Prostate gland (tissue), 2 donors: ENCODE measurements around the gene TIE1. TPM values are rescaled to one million over a fixed set of nuclear protein-coding genes. Genes with fewer than 3 reads are reported as not detected.

Experiments used
- DNase-seq: peaks from one replicate; pipeline ENCODE4 v3.0.0-alpha.2; 2019; ENCODE audit warnings: low spot score
- H3K27ac ChIP-seq, 2 donors: fragments of 200-600 bp; sonication (generic); 2 replicates each; pipeline ENCODE4 v1.5.1; 2017 to 2019
- H3K27me3 ChIP-seq: fragments of 200-600 bp; sonication (generic); replicated peaks from 2 replicates; pipeline ENCODE4 v1.5.1; 2019; ENCODE audit not compliant: insufficient read depth
- H3K36me3 ChIP-seq, 2 donors: fragments of 200-600 bp; sonication (generic); 1 replicate in 1 of 2; 2 replicates in 1 of 2; pipeline versions ENCODE4 v1.5.1 to v1.8.1; 2017 to 2019
- H3K4me1 ChIP-seq: fragments of 200-600 bp; sonication (generic); replicated peaks from 2 replicates; pipeline ENCODE4 v1.5.1; 2019
- H3K4me3 ChIP-seq, 2 donors: fragments of 200-600 bp; sonication (generic); 2 replicates each; pipeline ENCODE4 v1.5.1; 2017 to 2019
- H3K9me3 ChIP-seq: fragments of 200-600 bp; sonication (generic); 2 replicates; pipeline ENCODE4 v1.5.1; 2017
- POLR2A ChIP-seq: fragments of 450-650 bp; IDR thresholded peaks from one replicate; pipeline ENCODE4 v1.6.1; 2016; ENCODE audit warnings: antibody characterized with exemption, mild to moderate bottlenecking
- POLR2AphosphoS5 ChIP-seq: sonication (generic); formaldehyde crosslinking; IDR thresholded peaks from one replicate; pipeline ENCODE4 v1.6.1; 2017; ENCODE audit warnings: antibody characterized with exemption
- WGBS: methylation state at CpG from one replicate; pipeline ENCODE4 v1.1.5; 2018; 5-methylcytosine and 5-hydroxymethylcytosine counted together
- intact Hi-C: fragments of 100-400 bp; cut with DNase I; formaldehyde crosslinking; loops from one replicate; pipeline ENCODE4 v1.14.2; 2022
- total RNA-seq, 2 donors: library from RNA; depleted of rRNA; stranded (reverse); fragments of >200 nt; gene quantifications; one replicate each; pipeline ENCODE4 v1.1.0, GENCODE V29; 2016
- TF ChIP-seq, protein P1 (sequence below), 4 experiments: fragments of 200-600 bp in 2 of 4; fragments of 450-650 bp in 2 of 4; sonication (generic) in 2 of 4; IDR thresholded peaks; 1 replicate in 3 of 4; 2 replicates in 1 of 4; pipeline ENCODE4 v1.5.1; 2016 to 2019; ENCODE audit warnings: antibody characterized with exemption in 4 of 4, mild to moderate bottlenecking in 2 of 4, moderate library complexity in 2 of 4

Gene TIE1
- total RNA-seq, 2 donors from 2014 or later, result 18.7 to 21.7 TPM

DNA sequence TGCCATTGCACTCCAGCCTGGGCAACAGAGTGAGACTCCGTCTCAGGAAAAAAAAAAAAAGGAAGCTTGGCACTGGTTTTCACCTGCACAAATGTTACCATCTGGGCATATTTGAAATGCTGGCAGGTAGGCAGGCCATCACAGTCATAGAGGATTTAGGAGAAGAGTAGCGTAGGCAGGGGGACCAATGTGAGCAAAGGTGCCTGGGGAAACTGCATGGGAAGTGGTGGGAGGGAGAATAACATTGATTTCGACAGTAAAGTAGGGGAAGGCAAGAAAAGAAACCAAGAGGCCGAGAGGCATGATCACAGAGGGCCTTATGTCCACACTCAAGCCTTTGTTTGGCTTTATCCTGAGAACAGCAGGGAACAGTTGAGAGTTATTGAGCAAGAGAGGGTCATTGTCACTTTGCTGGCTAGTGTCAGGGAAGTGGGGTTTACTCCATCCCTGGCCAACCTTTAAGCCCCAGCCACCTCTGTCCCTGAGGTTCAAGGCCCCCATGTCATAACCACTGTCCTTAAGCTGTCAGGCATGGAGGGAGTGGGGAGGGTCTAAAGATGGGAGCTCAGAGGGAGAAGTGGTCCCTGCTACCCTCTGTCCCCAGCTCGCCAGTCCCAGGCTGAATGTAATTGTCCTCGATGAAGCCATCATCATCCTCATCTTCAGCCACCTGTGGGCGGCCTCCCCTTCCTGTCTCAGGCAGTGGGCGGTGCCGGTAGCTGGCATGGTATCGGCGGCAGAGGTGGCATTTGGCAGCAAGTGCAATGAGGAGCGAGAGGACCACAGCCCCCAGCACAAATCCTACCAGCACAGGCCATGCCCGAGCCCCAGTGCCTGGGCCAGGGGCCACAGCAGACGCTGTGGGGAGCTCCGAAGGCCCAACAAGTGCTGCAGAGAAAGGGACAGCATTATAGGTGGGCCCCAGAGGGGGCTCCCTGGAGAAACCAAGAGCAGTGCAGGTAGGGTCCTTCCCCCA is 18.3 kb upstream of the TIE1 start:
- no peak overlapping the region for H3K4me3 ChIP-seq
- 86% methylated on average over 15 of the region's 15 CpGs for WGBS
- no peaks in the 10 kb centered on the region for H3K36me3 ChIP-seq
- H3K4me1 ChIP-seq, result no peaks in the 10 kb centered on the region
- H3K27ac ChIP-seq, result no peak overlapping the region
- DNase-seq, result no peak
- intact Hi-C loops, result no loop called here
- no peaks in the 10 kb centered on the region for H3K9me3 ChIP-seq
- TF ChIP-seq, protein P1, sequence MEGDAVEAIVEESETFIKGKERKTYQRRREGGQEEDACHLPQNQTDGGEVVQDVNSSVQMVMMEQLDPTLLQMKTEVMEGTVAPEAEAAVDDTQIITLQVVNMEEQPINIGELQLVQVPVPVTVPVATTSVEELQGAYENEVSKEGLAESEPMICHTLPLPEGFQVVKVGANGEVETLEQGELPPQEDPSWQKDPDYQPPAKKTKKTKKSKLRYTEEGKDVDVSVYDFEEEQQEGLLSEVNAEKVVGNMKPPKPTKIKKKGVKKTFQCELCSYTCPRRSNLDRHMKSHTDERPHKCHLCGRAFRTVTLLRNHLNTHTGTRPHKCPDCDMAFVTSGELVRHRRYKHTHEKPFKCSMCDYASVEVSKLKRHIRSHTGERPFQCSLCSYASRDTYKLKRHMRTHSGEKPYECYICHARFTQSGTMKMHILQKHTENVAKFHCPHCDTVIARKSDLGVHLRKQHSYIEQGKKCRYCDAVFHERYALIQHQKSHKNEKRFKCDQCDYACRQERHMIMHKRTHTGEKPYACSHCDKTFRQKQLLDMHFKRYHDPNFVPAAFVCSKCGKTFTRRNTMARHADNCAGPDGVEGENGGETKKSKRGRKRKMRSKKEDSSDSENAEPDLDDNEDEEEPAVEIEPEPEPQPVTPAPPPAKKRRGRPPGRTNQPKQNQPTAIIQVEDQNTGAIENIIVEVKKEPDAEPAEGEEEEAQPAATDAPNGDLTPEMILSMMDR (IDR thresholded peaks at IDR 0.05), result no peak
- TF ChIP-seq POLR2AphosphoS5 (no peak), POLR2A (no peak)
- no peaks in the 10 kb centered on the region for H3K27me3 ChIP-seq

DNA sequence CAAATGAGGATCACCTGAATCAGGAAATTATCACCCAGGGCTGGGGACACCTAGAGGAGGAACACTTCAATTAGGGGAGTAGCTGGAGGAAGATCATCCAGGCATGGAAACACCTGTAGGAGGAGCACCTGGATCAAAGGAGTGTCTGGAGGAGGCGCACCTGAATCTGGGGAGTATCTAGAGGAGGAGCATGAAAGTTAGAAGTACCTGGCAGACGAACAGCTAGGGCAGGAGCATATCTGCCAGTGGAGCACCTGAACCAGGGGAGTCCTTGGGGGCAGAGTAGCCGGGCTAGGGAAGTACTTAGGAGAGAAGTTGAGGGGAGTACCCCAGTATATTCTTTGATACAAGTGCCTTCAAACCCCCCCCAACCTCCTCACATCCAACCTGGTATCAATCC is 16.7 kb upstream of the TIE1 start:
- H3K9me3 ChIP-seq, result no peaks in the 10 kb centered on the region
- no peak overlapping the region for H3K27ac ChIP-seq
- H3K36me3 ChIP-seq, result no peaks in the 10 kb centered on the region
- no peak overlapping the region for H3K4me3 ChIP-seq
- intact Hi-C loops, result no loop called here
- WGBS, result 95% methylated on average over 3 of the region's 3 CpGs
- no peaks in the 10 kb centered on the region for H3K4me1 ChIP-seq
- H3K27me3 ChIP-seq, result no peaks in the 10 kb centered on the region
- no peak for DNase-seq
- TF ChIP-seq POLR2A (no peak), POLR2AphosphoS5 (no peak)
- TF ChIP-seq, protein P1 (IDR thresholded peaks at IDR 0.05), result no peak

DNA sequence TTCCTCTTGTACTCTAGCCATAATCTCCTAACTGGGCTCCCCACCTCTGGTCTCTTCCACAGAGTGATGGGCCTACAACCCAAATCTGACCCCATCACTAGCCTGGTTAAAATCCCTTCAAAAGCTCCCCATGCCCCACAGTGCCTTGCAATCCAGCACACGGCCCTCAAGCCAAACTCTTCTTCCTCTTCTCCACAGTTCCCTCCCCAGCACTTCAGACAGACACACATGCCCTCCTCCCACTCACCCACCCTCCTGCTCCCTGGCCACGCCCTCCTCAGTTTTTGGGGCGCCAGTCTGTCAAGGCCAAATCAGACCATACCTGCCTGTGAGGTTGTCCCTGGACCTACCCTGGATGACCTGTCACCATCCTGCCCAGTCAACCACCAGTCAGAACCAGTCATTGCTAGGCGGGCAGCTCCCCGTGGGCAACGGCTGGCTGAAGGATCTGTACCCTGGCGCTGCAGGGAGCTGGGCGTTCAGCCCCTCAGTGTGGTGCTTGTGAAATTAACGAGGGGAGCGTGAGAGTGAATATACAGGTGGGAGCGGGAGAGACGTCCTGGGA is 16.2 kb upstream of the TIE1 start:
- H3K9me3 ChIP-seq, result no peaks in the 10 kb centered on the region
- no peaks in the 10 kb centered on the region for H3K4me1 ChIP-seq
- WGBS, result 45% methylated on average over 12 of the region's 12 CpGs
- peak overlapping the region; percentile 37 to 53 for H3K27ac ChIP-seq
- TF ChIP-seq, protein P1 (IDR thresholded peaks at IDR 0.05), result no peak
- no peak for TF ChIP-seq POLR2A
- no peak for TF ChIP-seq POLR2AphosphoS5
- intact Hi-C loops, result no loop called here
- peak overlapping the region; percentile 35 to 46 for H3K4me3 ChIP-seq
- H3K27me3 ChIP-seq, result no peaks in the 10 kb centered on the region
- no peaks in the 10 kb centered on the region for H3K36me3 ChIP-seq
- no peak for DNase-seq

DNA sequence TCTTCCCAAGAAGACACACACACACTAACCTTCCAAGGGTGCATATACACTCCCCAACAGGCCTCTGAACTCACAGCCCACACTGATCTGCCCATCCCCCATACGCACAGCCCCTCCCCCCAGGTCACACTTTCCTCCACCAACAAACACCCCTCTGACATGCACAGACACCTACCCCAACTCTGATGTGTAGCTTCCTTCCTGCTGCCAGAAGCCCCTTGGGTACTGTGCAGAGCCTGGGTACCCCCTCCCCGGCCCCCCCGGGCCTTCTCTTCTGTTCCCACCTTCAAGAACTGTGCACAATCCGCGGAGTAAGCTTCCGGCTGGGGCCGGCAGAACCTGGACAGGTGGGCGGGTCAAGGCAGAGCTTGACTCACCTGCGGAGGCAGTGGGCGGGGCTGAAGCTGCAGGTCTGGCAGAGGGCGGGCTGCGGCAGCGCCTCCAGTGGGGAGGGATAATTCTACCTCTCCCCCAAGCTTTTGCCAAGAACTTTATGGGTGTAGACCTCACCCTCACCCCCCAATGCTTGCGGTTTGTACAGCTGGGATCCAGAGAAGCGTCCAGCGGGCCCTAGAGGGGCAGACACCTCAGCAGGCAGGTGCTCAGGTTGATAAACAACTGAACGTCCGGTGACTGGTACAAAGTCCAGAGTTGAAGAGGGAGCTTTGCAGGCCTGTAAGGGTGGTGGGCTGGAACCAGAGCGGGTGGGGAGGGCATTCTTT is 15.4 kb upstream of the TIE1 start, which contains the start of gene C1orf210:
C1orf210 (minus strand) TSS at position 313 of the 722 bp plus-strand sequence. CDS start 2,311 bp downstream, outside the sequence.
- intact Hi-C loops, result no loop called here
- H3K4me1 ChIP-seq, result no peaks in the 10 kb centered on the region
- no peaks in the 10 kb centered on the region for H3K27me3 ChIP-seq
- no peaks in the 10 kb centered on the region for H3K36me3 ChIP-seq
- H3K27ac ChIP-seq, result peak within 1 kb of the TSS; percentile 37 to 53
- peak; percentile 91 for DNase-seq
- H3K9me3 ChIP-seq, result no peaks in the 10 kb centered on the region
- TF ChIP-seq, protein P1 (IDR thresholded peaks at IDR 0.05), result peak in 3 of 4 experiments; percentile 38 to 73 (median 72)
- TF ChIP-seq POLR2AphosphoS5 (peak; percentile 75), POLR2A (peak; percentile 54)
- WGBS, result 42% methylated on average over 19 of the region's 19 CpGs
- peak within 1 kb of the TSS; percentile 35 to 46 for H3K4me3 ChIP-seq
